ENCODE results near the gene STAG2.
A peak's percentile ranks its signal among the peaks of the same experiment; 100 is the strongest.
"Not testable (repeated sequence)": the region's sequence is repeated elsewhere in the genome, so short reads cannot be mapped to it uniquely, and the experiment has no call there.

STAG2 gene

GRCh38 chrX:123961268-123962005 is at the start of gene STAG2:
STAG2 (plus strand) TSS chrX:123961706; CDS start chrX:124022628, 60,922 bp downstream.
- DNase-seq: peak; percentile 47

GRCh38 chrX:123917069-123917468 is 44.4 kb upstream of the STAG2 start:
- no peak for DNase-seq

DNA sequence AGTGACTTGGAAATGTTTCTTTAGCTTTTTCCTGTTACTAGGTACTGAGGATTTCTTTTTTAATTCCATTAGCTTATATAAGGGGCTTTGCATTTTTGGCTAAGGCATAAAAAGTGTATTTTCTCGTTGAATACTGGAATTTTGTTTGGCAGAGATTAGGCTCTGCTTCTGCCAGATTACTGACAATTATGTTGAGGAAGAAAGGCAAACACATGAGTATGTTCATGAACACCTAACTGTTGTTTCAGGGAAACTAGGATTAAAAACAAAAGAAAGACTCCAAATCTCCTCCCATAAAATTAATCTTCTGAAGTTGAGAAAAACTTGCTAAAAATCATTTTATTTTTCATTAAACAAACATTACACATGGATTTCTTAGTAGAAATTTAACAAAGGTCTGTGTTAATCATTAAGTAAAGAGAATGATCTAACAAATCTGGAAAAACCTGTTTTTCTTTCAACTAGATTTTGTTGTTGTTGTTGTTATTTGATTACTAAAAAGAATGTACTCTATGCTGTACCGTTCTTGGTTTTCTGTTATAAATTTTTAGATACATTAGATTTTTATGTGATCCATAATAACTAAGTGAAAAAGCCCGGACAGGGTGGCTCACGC is 43.3 kb upstream of the STAG2 start:
- no peak for DNase-seq

DNA sequence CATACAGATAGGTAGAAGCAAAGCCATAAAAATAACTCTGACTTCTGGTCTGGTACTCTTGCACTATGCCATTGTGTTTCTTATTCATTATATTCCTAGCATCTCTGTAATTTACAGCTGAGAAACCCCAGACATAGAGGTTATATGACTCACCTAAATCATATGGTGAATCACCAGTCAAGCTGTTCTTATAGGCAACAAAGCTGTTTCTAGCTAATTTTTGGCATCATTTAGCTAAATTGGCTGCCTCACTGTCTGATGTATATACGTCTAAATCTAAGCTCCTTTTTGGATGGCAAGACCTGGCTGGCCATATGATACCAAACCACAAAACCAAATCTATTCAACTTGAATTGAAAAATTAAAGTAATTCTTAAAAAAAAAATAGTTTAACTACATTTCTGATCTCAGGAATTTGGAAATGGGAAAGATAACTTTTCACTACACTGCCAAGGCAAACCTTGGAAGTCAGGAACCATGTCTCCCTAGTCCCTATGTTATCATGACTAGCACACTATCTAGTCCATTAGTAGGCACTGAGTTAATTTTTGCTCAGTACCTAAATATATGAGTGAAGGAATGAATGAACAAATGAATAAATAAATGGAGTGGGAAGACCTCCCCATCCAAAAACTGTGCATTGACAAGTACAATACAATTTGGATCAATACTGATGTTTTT is 41.3 kb upstream of the STAG2 start:
- no peak for DNase-seq

GRCh38 chrX:123923211-123923610 is 38.3 kb upstream of the STAG2 start:
- no peak for DNase-seq

- DNase-seq: no peak
Observed at GRCh38 chrX:123924186-123924585, 37.3 kb upstream of the STAG2 start.

GRCh38 chrX:123927845-123928244 is 33.7 kb upstream of the STAG2 start:
- no peak for DNase-seq

- DNase-seq: not testable (repeated sequence)
Observed at GRCh38 chrX:123932055-123932454, 29.5 kb upstream of the STAG2 start.

DNA sequence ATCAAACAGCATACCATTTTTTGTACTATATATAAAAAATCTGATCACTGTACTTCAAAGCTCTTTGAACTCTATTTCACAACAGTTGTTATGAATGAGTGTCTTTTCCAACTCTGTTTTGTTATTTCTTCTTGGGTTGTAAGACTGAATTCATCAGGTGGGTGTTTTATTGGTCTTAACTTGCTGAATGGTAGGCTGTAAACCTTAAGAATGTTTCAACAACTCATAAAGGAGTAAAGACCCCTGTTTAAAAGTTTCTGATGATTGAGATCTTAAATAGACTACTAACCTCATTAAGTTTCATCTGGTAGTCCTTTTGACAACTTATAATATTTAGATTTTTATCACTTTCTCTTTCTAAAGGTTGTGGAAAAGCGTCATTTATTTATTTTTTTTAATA is 18.4 kb upstream of the STAG2 start:
- DNase-seq: no peak

GRCh38 chrX:123943488-123943887 is 18.0 kb upstream of the STAG2 start:
- no peak for DNase-seq

DNA sequence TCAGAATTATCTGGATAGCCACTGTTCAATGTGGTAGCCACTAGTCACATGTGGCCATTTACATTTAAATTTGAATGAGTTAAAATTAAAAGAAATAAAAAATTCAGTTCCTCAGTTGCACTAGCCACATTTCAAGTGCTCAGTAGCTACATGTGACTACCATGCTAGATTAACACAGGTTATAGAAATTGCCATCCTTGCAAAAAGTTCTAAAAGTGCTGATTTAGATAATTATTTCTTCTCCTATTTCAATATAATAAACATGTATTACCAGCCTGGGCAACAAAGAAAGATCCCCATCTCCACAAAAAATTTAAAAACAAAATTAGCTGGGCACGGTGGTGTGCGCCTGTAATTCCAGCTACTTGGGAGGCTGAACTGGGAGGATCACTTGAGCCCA is 11.7 kb upstream of the STAG2 start:
- DNase-seq: no peak

DNA sequence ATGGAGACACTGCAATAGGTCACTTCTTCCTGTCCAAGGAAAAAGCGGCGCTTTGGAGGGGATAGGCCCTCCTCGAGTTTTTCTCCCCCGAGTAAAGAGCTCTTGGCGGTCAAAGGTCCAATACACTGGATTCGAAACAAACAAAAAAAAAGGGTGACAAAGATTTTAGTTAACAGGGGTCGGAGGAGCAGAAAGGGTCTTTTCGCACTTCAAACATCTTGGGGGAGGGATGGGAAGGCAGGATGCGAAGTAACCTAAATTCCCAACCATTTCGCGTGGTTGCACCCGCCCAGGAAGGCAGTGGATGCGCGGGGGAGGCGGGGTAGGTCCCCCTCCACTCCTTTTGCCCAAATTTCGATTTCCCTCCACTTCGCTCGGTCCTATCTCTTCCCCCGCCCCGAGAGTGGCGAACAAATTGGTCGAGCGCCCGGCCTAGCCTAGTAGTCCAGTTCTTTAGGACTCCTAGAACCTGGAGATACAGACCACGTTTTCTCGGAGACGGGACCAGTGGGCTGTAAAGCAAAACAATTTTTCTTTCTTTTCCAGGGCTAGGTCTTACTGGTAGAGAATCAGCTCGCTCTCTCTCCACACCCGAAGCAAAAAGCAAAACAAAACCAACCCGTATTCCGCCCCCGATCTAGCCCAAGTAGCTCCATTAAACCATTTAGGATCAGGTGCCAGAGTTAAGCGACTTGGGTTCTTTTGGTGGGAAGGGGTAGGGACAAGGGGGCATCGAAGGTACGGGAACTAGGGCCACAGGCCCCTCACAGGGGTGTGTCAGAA is 2.0 kb upstream of the STAG2 start:
- peak; percentile 39 for DNase-seq

DNA sequence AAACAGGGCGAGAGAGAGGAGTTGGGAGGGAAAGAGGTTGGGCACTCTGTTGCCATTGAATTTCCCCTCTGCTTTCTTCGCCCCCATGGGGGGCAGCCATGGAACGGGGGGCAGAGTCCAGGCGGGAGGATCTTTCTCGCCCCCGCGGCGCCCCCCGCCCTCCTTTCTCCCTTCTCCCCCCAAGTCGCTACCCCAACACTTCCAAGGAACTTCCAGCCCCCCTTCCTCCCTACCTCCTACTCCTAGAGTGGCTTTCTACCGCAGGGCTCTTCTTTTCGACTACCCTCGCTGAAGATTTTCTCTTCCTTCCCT is 594 bp upstream of the STAG2 start:
- no peak for DNase-seq

GRCh38 chrX:123962006-123962467 is 531 bp downstream of the STAG2 start:
- no peak for DNase-seq

GRCh38 chrX:123962794-123963373 is 1.4 kb downstream of the STAG2 start:
- DNase-seq: peak; percentile 81

- no peak for DNase-seq
Observed at GRCh38 chrX:123964156-123964834, 2.8 kb downstream of the STAG2 start.

GRCh38 chrX:123965712-123966111 is 4.2 kb downstream of the STAG2 start:
- DNase-seq: no peak

GRCh38 chrX:123967497-123967896 is 6.0 kb downstream of the STAG2 start:
- DNase-seq: no peak

GRCh38 chrX:123968383-123969050 is 7.0 kb downstream of the STAG2 start:
- no peak for DNase-seq

DNA sequence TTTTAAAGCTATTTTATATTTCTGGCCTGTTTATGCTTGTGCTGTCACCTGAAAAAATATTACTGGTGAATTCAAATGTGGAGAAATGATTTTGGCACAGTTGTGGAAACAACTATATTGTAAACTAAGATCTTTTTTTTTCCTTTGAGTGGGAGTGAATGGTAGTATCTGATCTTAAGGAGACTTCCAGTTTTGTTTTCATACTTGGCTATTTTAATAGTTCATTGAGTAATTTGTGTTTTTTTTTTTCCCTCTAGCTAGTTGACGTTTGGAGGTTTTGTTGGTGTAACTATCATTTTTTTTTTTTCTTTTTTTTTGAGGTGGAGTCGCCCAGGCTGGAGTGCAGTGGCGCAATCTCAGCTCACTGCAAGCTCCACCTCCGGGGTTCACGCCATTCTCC is 10.5 kb downstream of the STAG2 start:
- no peak for DNase-seq

DNA sequence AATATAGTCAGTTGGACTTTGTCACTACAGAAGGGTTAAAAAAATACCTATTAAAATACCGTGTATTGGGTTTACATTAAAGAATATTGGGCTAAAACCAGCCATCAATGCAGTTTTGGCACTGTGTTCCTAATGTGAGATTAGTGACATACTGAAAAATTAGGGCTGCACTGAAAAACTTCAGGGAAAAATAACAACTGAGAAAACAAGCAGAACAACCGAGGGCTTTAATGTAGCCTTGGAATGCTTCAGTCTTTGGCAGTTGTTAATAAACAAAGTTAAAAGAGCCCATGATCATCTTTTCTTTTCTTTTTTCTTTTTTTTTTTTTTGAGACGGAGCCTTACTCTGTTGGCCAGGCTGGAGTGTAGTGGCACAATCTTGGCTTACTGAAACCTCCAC is 12.4 kb downstream of the STAG2 start:
- DNase-seq: no peak

GRCh38 chrX:123975180-123975579 is 13.7 kb downstream of the STAG2 start:
- DNase-seq: no peak
